SHP77 (cell line): ENCODE data around the gene MIDN.
A peak's percentile ranks its signal among the peaks of the same experiment; 100 is the strongest.

ENCODE experiments used
- DNase-seq, 2 experiments: peaks; one replicate each; lab custom pipeline; 2025; lab: John Stamatoyannopoulos, UW

The MIDN gene

DNA sequence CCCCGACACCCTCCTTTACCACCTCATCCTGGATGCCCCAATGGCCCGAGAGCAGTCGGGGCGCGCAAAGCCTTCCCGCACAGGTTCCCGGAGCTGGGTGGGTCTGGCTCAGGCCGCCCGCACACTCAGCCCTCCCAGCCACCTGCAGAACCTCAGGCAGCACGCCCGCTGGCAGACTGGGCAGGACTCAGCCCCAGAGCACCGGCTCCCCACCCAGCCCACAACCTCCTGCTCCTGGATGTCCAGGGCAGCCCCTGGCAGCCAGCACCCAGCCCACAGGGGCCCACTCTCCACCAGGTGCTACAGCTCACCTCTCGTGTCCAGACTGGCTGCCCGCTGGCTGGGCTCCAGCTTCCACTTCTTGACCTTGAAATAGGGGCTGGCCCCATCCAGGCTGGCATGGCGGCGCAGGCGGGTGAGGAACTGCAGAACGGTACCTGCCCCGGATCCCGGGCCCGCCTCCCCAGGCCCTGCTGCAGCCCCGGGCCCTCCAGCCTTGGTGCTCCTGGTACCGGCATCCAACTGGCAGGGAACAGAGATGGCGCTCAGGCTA lies 15.2 kb upstream of the MIDN start:
- DNase-seq, result no peak

DNA sequence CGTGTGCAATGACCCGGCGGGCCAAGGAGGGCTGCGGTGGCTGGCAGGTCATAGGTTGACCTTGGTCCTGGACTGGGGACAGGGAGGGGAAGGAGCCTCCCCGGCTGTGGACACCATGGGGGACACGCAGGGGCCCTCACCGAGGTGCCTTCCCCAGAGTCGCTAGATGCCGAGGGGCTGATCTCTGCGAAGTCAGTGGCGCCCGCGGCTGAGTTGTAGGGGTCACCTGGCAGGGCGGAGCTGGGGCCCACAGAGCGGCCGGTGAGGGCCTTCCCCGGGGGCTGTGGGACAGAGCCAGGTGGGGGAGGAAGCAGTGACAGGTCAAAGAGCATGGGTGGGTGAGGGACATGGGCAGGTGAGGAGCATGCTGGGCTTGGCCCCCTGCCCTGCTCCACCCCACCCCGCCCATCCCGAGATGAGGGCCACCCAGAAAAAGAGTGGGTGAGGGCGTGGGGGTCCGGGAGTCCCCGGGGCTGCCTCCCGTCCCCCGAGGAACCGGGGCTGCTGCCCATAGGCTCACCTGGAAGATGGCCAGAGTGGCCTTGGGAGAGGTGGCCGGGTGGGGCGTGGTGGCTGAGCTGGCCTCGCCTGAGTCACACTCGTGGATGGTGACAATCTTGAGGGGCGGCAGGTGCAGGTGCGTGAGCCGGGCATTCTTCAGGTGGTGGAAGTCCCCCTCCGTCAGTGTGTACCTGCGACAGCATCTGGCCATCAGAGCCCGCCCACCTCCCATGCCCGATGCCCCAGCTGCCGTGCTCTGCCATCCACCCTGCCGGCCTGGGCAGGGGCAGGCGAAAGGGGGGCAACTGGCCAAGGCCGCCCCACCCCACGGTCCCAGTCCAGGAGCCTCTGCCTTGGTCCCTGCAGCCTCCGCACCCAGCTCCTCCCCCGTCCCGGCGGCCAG lies 14.1 kb upstream of the MIDN start:
- no peak for DNase-seq

DNA sequence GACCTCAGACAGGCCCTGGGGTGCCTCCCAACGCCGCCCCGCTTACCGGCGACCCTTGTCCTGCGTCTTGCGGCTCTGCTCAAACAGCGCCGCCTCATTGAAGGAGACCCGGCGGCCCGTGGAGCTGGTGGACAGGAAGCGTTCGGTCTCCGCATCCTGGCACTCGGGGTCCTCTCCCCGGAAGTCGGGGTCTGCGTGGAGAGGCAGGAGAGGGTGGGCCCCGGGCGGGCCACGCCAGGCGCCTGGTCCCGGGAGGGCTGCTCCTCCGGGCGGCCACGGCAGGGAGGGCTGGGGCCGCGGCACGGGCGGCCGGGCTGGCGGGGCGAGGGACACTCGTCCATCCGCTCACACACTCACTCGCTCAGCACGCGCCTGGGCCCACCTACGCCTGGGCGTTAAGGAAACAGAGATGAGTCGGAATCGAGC lies 13.4 kb upstream of the MIDN start:
- no peak for DNase-seq

GRCh38 chr19:1235625-1236538 lies 12.5 kb upstream of the MIDN start:
- DNase-seq, result no peak

DNA sequence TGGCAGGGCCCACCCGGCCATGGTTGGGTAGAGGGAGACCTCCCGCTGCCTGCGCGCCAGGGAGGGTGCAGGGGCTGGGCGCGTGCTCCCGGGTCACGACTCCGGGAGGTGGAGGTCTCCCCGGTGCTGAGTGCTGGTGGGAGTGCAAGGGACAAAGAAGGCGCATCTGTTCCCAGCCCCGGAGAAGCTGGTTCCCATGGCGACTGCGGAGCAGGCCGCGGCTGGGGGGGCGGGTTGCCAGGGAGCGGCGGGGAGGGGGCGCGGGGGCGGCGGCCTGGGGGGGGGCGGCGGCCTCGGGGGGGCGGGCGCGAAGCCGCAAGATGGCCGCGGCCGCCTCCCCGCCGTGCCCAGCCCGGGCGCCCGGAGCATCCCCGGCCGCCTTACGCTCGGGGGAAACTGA lies 11.8 kb upstream of the MIDN start:
- no peak for DNase-seq

DNA sequence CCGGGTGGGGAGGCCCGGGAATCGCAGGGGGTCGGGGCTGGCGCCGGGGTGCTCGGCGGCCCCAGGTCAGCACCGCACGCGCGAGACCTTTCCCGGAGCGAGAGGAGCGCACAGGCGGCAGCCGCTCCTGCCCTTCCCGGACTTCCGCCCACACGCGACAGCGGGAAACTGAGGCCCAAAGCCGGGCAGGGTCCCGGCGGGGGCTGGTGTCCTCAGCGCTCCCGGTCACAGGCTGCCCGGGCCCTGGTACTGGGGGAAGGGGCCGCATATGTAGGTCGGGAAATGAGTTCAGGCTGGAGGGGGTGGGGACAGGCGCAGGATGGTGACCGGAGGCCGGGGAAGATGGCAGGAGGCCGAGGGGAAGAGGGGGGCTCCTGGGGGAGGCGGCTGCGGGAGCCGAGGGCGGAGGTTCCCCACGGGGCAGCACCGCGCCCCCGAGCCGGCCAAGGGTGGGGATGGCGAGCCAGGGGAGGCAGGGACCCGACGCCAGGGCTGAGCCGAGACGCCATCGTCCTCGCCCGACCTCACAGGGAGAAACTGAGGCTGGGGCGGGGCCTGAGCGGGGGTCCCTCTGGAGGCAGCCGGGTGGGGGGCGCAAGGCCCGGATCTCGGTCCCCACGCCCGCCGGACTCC lies 11.2 kb upstream of the MIDN start:
- DNase-seq, result no peak

- peak in 1 of 2 experiments; percentile 53 for DNase-seq
Observed at GRCh38 chr19:1237754-1238368, 10.5 kb upstream of the MIDN start, which contains the start of gene CBARP. TSS of gene CBARP (minus strand) at chr19:1238005. CDS start at chr19:1236100, 1,905 bp downstream.

DNA sequence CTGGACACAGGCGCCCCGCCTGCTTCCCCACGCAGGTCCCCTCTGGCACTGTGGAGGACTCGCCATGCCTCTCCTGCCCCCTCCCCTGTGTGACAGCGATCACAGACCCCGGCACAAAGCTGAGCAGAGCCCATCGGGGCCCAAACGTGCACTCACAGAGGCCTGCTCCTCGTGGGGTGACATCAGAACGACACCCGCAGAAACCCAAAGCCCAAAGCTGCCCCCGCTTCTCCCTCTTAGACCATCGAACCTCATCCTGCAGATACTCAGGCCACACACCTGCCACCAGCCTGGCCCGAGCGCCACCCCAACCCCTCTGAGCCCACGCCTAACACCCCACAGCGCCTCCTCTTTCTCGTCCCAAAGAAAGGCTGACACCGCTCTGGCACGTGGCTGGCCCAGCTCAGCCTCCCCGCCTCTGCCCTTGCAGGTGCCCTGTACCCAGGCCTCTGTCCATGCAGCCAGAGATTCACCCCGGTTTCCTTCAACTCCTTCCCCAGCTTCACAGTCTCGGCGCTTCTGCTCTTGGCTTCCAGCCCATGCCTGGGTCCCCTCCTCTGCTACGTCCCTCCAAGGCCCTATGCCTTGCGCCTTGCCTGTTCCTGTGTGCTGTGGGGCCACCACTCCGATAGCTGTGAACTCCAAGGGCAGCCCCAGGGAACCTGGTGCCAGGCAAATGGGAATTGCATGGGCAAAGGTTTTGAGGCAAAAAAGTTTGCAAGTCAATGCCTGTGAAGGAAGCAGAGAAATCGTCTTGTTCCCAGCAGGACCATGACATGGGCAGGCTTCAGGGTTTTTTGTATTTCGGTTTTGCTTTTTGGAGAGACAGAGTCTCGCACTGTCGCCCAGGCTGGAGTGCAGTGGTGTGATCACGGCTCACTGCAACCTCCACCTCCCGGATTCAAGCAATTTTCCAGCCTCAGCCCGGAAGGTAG lies 9.7 kb upstream of the MIDN start:
- no peak for DNase-seq

DNA sequence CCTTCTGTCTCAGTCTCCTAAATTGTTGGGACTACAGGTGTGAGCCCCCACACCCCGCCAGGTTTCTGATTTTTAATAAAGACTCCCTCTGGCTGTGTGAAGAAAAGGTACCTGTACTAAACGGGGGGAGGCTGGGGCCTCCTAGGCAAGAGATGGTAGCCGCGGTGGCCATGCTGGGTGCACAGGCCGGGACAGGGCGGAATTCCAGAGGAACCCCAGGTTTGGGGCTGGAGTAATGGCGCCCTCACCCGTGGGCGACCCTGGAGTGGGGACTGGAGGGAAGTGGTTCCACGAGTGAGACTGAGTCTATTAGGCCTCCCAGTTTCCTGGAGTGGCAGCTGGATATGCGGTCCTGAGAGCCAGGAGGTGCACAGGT lies 9.0 kb upstream of the MIDN start:
- DNase-seq, result no peak

- DNase-seq, result peak; percentile 85 to 90
Observed at GRCh38 chr19:1239796-1240737, 8.3 kb upstream of the MIDN start.

GRCh38 chr19:1240925-1241324 lies 7.5 kb upstream of the MIDN start:
- DNase-seq, result no peak

DNA sequence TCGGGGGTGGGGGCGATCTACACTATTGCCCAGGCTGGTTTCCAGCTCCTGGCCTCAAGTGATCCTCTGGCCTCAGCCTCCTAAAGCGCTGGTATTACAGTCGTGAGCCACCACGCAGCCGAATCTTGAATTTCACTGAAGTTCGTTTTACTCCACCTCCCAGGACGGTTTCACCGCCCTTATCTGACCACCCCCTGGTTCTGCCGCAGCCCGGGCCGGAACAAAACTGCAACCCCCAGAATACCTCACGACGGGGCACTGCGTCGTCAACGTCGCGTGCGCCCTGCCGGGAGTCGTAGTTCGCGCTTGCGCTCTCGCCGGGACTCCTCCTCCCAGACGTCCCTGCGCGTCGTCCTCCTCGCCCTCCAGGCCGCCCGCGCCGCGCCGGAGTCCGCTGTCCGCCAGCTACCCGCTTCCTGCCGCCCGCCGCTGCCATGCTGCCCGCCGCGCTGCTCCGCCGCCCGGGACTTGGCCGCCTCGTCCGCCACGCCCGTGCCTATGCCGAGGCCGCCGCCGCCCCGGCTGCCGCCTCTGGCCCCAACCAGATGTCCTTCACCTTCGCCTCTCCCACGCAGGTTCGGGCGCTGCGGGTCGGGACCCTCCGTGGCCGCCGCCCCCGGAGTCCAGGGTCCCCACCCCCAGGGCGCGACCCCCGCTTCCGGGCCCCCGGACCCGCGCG lies 6.8 kb upstream of the MIDN start, which contains the start of gene ATP5F1D:
Gene ATP5F1D (plus strand): TSS at position 335 of the 679 bp plus-strand sequence. CDS start 100 bp downstream, at position 435.
- peak; percentile 87 to 93 for DNase-seq

- DNase-seq, result peak; percentile 35 to 68
Observed at GRCh38 chr19:1243768-1244692, 4.4 kb upstream of the MIDN start.

DNA sequence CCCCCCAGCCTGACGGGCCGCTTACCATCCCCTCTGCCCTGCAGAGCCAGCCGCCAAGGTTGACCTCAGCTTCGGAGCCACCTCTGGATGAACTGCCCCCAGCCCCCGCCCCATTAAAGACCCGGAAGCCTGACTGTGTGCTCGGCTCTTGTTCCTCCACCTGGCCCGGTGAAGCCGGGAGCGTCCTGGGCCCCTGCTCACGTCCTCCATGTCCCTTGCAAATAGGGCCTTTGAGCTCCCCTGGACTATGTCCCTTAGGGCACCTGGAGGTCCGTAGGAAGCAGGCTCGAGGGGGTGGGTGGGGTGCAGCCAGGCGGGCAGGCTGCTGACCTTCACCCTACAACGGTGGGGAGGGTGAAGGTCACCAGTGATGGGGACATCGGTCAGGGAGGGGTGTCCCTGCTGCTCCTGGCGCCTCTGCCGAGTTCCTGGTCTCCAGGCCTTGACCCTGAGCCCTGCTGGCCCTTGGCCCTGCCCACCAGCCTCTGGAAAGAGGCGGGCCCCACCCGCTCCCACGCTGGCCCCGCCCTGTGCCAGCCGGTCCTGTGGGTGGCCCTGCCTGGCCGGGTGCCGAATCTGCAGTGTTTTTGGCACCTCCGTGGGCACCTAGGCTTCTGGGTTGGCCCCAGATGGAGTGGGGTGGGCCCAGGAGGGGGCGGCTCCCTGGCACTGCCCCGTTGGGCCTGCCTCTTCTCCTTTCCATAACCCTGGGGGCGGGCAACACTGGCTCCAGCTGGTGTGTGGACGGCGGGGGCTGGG lies 3.5 kb upstream of the MIDN start:
- no peak for DNase-seq

DNA sequence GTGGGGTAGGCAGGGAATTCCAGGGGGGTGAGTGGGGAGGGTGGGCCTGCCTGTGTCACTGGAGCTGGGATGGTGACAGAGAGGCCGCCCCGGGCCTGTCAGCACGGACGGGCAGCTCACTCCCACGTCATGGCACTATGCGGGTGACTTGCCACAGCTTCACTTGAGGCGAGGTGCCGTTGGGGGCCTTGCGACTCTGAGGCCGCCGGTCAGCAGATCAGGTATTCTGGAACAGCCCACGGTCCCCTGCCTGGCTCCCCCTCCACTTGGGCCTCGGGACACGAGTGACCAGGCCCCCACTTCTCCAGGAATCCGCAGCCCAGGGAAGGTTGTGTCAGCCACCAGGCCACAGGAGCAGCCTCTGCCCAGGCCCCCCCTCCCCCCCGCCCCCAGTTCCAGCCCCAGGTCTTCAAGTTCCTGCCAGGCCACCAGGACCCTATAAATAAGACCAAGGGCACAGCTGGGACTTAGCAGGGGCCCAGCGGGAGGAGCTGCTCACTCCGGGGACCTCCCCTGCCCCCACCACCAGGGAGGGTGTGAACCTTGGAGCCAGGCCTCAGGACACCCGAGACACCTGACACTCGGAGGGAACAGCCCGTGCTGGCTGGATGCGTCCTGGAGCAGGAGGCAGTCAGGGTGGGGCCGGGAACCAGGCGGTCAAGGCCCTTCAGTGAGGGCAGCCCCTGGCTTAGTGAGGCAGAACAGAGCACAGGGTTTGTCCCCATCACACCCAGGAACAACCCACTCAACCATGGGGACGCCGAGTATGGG lies 2.7 kb upstream of the MIDN start:
- no peak for DNase-seq
